HepG2 (cell line): ENCODE measurements around the gene EIF4G3. TPM values are rescaled to one million over a fixed set of nuclear protein-coding genes. Genes with fewer than 3 reads are reported as not detected.

ENCODE experiments used
- ARNTL ChIP-seq: sonication (generic); formaldehyde crosslinking; IDR thresholded peaks from 2 replicates; pipeline ENCODE4 v1.4.0; 2020; ENCODE audit warnings: mild to moderate bottlenecking, missing genetic modification reagents
- BHLHE40 ChIP-seq: IDR thresholded peaks from 2 replicates; pipeline ENCODE4 v1.6.1; 2011; ENCODE audit warnings: low read length, improper control_type of control experiment
- BRD4 ChIP-seq: sonication (generic); formaldehyde crosslinking; IDR thresholded peaks from 2 replicates; pipeline ENCODE4 v1.4.0; 2020; ENCODE audit warnings: missing genetic modification reagents
- CCAR2 ChIP-seq: fragments of 200-400 bp; formaldehyde crosslinking; optimal IDR thresholded peaks from 2 replicates; pipeline ENCODE3; 2018; ENCODE audit warnings: low read depth, mild to moderate bottlenecking, low read length, moderate library complexity
- ELF3 ChIP-seq: IDR thresholded peaks from 2 replicates; pipeline ENCODE4 v1.6.1; 2016; ENCODE audit warnings: missing genetic modification reagents, missing compliant biosample characterization
- HDAC6 ChIP-seq: fragments of 200-600 bp; sonication (generic); IDR thresholded peaks from 2 replicates; pipeline ENCODE4 v1.7.0; 2017; ENCODE audit warnings: mild to moderate bottlenecking, antibody characterized with exemption, low read length, low read depth
- IRF2 ChIP-seq: IDR thresholded peaks from 2 replicates; pipeline ENCODE4 v1.6.1; 2018; ENCODE audit warnings: missing genetic modification reagents, missing compliant biosample characterization
- MBNL3 ChIP-seq: fragments of 250-450 bp; sonication (Bioruptor Pico); conservative IDR thresholded peaks from 2 replicates; pipeline ENCODE4 v1.8.0; 2022; ENCODE audit warnings: mild to moderate bottlenecking, inconsistent platforms
- MIXL1 ChIP-seq: IDR thresholded peaks from 2 replicates; pipeline ENCODE4 v1.6.1; 2016
- MTA1 ChIP-seq: sonication (generic); formaldehyde crosslinking; IDR thresholded peaks from 2 replicates; pipeline ENCODE4 v1.4.0; 2020; ENCODE audit warnings: missing genetic modification reagents, mild to moderate bottlenecking, borderline replicate concordance
- NFIC ChIP-seq: IDR thresholded peaks from 2 replicates; pipeline ENCODE4 v1.6.1; 2012; ENCODE audit warnings: mild to moderate bottlenecking, low read length, inconsistent platforms
- NFRKB ChIP-seq: fragments of 450-650 bp; IDR thresholded peaks from 2 replicates; pipeline ENCODE4 v1.6.1; 2017
- SCMH1 ChIP-seq: sonication (generic); formaldehyde crosslinking; IDR thresholded peaks from 2 replicates; pipeline ENCODE4 v1.9.0; 2021; ENCODE audit warnings: missing genetic modification reagents, mild to moderate bottlenecking, borderline replicate concordance
- SPEN ChIP-seq: sonication (generic); formaldehyde crosslinking; IDR thresholded peaks from 2 replicates; pipeline ENCODE4 v1.5.1; 2020; ENCODE audit warnings: low read depth, mild to moderate bottlenecking, missing genetic modification reagents
- TGIF2 ChIP-seq: IDR thresholded peaks from 2 replicates; pipeline ENCODE4 v1.6.1; 2016; ENCODE audit warnings: control low read depth, missing compliant biosample characterization
- ZFP1 ChIP-seq: IDR thresholded peaks from 2 replicates; pipeline ENCODE4 v1.6.1; 2016
- ZNF253 ChIP-seq: sonication (generic); formaldehyde crosslinking; IDR thresholded peaks from 2 replicates; pipeline ENCODE4 v1.8.0; 2022; ENCODE audit warnings: mild to moderate bottlenecking, missing genetic modification reagents, borderline replicate concordance
- ZNF441 ChIP-seq: sonication (generic); formaldehyde crosslinking; IDR thresholded peaks from 2 replicates; pipeline ENCODE4 v1.7.0; 2021; ENCODE audit warnings: missing genetic modification reagents, borderline replicate concordance
- ZNF501 ChIP-seq: sonication (generic); formaldehyde crosslinking; IDR thresholded peaks from 2 replicates; pipeline ENCODE4 v1.5.1; 2020; ENCODE audit warnings: mild to moderate bottlenecking, moderate library complexity, missing genetic modification reagents
- ZNF569 ChIP-seq: sonication (generic); formaldehyde crosslinking; IDR thresholded peaks from 2 replicates; pipeline ENCODE4 v1.5.0; 2020; ENCODE audit warnings: mild to moderate bottlenecking, missing genetic modification reagents, moderate library complexity, borderline replicate concordance
- ZNF660 ChIP-seq: sonication (generic); formaldehyde crosslinking; IDR thresholded peaks from 2 replicates; pipeline ENCODE4 v1.5.1; 2020; ENCODE audit warnings: mild to moderate bottlenecking, low read depth, missing genetic modification reagents, borderline replicate concordance
- ZNF772 ChIP-seq: sonication (generic); formaldehyde crosslinking; IDR thresholded peaks from 2 replicates; pipeline ENCODE4 v1.5.0; 2020; ENCODE audit warnings: mild to moderate bottlenecking, missing genetic modification reagents
- polyA plus RNA-seq, 8 experiments: library from polyadenylated mRNA; depleted of rRNA in 3 of 8; stranded (reverse) in 7 of 8; unstranded in 1 of 8; fragments of >200 nt; fragmentation: Illumina TruSeq in 4 of 8; extraction: Trizol in 4 of 8; gene quantifications; 2 replicates each; pipeline versions ENCODE4 v1.2.1 to v1.2.3, GENCODE V29; 2011 to 2016; ENCODE audit warnings: low read depth in 4 of 8, missing spikeins in 1 of 8, mixed read lengths in 1 of 8; ENCODE audit not compliant: insufficient read depth in 1 of 8
- total RNA-seq, 5 experiments: library from RNA; depleted of rRNA; stranded (reverse); fragments of >200 nt; fragmentation: Illumina TruSeq; extraction: Trizol; gene quantifications; 2 replicates each; pipeline ENCODE4 v1.2.3, GENCODE V29; 2016; ENCODE audit warnings: low read depth in 1 of 5
- TF ChIP-seq, protein P1 (sequence below): IDR thresholded peaks from 2 replicates; pipeline ENCODE4 v1.4.0; 2020; ENCODE audit warnings: mild to moderate bottlenecking, missing genetic modification reagents
- TF ChIP-seq, protein P2 (sequence below), 2 experiments: fragments of 450-650 bp in 1 of 2; sonication (generic) in 1 of 2; formaldehyde crosslinking; IDR thresholded peaks; 2 replicates each; pipeline versions ENCODE4 v1.5.0 to v1.8.0; 2020 to 2022; ENCODE audit warnings: mild to moderate bottlenecking in 1 of 2, missing genetic modification reagents in 1 of 2
- TF ChIP-seq, protein P3 (sequence below): sonication (generic); formaldehyde crosslinking; IDR thresholded peaks from 2 replicates; pipeline ENCODE4 v1.4.0; 2020; ENCODE audit warnings: missing genetic modification reagents

The EIF4G3 gene
- total and polyA plus RNA-seq, 2 of the 13 experiments (the other 11 are each of a cell fraction or from before 2014, with no cell fraction given) = 22.2 to 27.6 TPM

DNA sequence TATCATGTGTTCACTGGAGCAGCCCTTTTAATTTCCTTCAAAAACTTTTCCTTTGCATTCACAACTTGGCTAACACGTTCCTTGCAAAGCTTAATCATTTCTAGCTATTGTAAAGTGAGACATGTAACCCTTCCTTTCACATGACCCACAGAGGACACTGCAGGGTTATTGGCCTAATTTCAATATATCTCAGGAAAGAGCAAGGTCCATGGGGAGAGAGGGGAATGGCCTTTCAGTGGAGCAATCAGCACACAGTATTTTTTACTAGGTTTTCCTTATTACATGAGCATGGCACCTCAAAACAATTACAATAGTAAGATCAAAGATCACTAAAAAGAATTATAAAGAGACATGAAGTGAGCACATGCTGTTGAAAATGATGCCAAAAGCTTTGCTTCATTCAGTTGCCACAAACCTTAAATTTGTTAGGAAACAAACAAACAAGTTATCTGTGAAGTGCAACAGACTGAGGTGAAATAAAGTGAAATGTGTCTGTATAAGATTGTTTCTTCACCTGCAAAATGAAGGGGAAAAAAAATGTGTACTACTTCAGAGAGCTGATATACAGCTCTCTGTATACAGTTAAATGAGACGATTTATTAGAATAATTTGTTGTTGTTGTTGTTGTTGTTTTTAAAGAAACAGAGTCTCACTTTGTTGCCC, 61.5 kb downstream of the EIF4G3 start (continued):
- TF ChIP-seq BHLHE40 (no peak; the same call in 1 of the 2 replicates), MBNL3 (CRISPR knock-in tag) (no peak), ZNF501 (CRISPR knock-in tag) (no peak), NFRKB (no peak), ZNF660 (CRISPR knock-in tag) (no peak), MIXL1 (CRISPR knock-in tag) (peak; percentile 89), ZNF569 (CRISPR knock-in tag) (no peak), SCMH1 (CRISPR knock-in tag) (no peak), ZNF772 (CRISPR knock-in tag) (no peak), IRF2 (peak; percentile 53; the same call in 1 of the 2 replicates), ELF3 (peak; percentile 86), CCAR2 (no peak), BRD4 (CRISPR knock-in tag) (no peak), ZFP1 (CRISPR knock-in tag) (no peak), ARNTL (peak; percentile 21; the same call in 1 of the 2 replicates), NFIC (peak; percentile 46; the same call in 1 of the 2 replicates), TGIF2 (0 out of 2 replicates have a peak, but pooled peaks have one; percentile 17), HDAC6 (no peak), ZNF441 (CRISPR knock-in tag) (no peak), ZNF253 (CRISPR knock-in tag) (no peak), SPEN (CRISPR knock-in tag) (peak; percentile 48; the same call in 1 of the 2 replicates), MTA1 (CRISPR knock-in tag) (no peak)
- TF ChIP-seq, protein P1, sequence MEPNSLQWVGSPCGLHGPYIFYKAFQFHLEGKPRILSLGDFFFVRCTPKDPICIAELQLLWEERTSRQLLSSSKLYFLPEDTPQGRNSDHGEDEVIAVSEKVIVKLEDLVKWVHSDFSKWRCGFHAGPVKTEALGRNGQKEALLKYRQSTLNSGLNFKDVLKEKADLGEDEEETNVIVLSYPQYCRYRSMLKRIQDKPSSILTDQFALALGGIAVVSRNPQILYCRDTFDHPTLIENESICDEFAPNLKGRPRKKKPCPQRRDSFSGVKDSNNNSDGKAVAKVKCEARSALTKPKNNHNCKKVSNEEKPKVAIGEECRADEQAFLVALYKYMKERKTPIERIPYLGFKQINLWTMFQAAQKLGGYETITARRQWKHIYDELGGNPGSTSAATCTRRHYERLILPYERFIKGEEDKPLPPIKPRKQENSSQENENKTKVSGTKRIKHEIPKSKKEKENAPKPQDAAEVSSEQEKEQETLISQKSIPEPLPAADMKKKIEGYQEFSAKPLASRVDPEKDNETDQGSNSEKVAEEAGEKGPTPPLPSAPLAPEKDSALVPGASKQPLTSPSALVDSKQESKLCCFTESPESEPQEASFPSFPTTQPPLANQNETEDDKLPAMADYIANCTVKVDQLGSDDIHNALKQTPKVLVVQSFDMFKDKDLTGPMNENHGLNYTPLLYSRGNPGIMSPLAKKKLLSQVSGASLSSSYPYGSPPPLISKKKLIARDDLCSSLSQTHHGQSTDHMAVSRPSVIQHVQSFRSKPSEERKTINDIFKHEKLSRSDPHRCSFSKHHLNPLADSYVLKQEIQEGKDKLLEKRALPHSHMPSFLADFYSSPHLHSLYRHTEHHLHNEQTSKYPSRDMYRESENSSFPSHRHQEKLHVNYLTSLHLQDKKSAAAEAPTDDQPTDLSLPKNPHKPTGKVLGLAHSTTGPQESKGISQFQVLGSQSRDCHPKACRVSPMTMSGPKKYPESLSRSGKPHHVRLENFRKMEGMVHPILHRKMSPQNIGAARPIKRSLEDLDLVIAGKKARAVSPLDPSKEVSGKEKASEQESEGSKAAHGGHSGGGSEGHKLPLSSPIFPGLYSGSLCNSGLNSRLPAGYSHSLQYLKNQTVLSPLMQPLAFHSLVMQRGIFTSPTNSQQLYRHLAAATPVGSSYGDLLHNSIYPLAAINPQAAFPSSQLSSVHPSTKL (CRISPR knock-in tag) = peak; percentile 89
- TF ChIP-seq, protein P2, sequence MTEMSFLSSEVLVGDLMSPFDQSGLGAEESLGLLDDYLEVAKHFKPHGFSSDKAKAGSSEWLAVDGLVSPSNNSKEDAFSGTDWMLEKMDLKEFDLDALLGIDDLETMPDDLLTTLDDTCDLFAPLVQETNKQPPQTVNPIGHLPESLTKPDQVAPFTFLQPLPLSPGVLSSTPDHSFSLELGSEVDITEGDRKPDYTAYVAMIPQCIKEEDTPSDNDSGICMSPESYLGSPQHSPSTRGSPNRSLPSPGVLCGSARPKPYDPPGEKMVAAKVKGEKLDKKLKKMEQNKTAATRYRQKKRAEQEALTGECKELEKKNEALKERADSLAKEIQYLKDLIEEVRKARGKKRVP (CRISPR knock-in tag; IDR thresholded peaks at IDR 0.05) = 0 out of 4 replicates have a peak, but pooled peaks of 1 of the 2 experiments have one; percentile 33
- TF ChIP-seq, protein P3, sequence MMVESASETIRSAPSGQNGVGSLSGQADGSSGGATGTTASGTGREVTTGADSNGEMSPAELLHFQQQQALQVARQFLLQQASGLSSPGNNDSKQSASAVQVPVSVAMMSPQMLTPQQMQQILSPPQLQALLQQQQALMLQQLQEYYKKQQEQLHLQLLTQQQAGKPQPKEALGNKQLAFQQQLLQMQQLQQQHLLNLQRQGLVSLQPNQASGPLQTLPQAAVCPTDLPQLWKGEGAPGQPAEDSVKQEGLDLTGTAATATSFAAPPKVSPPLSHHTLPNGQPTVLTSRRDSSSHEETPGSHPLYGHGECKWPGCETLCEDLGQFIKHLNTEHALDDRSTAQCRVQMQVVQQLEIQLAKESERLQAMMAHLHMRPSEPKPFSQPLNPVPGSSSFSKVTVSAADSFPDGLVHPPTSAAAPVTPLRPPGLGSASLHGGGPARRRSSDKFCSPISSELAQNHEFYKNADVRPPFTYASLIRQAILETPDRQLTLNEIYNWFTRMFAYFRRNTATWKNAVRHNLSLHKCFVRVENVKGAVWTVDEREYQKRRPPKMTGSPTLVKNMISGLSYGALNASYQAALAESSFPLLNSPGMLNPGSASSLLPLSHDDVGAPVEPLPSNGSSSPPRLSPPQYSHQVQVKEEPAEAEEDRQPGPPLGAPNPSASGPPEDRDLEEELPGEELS (CRISPR knock-in tag) = peak; percentile 57; the same call in 1 of the 2 replicates
